A673 (cell line): ENCODE measurements around the gene LARP4B. TPM values are rescaled to one million over a fixed set of nuclear protein-coding genes. Genes with fewer than 3 reads are reported as not detected.

Source experiments
- BruUV-seq: library from RNA; stranded (reverse); fragments of 400-500 nt; replicated peaks from 2 replicates; lab custom pipeline; 2021; lab: Mats Ljungman, UMichigan
- CTCF ChIA-PET: fragments of 300-600 bp; sonication (Branson Sonifier 250); formaldehyde crosslinking; loops from one replicate; lab custom pipeline; 2022; ENCODE audit warnings: antibody characterized with exemption; lab: Charles Lee
- POLR2A ChIA-PET: fragments of 300-600 bp; sonication (Branson Sonifier 250); formaldehyde crosslinking; loops from one replicate; lab custom pipeline; 2022; ENCODE audit warnings: antibody characterized with exemption; ENCODE audit not compliant: low non-redundant PET; lab: Charles Lee
- DNase-seq: peaks from one replicate; pipeline ENCODE4 v3.0.0-alpha.2; 2015; ENCODE audit warnings: low spot score
- H3K27ac ChIP-seq: fragments of 200-600 bp; sonication (generic); 2 replicates; pipeline ENCODE4 v1.5.1; 2016; ENCODE audit warnings: mixed run types, low read depth, mild to moderate bottlenecking, mixed read lengths, antibody characterized with exemption, low read length; ENCODE audit not compliant: poor library complexity, severe bottlenecking
- H3K27me3 ChIP-seq: fragments of 200-600 bp; sonication (generic); replicated peaks from 2 replicates; pipeline ENCODE4 v1.6.1; 2017; ENCODE audit warnings: mixed run types, low read depth, mild to moderate bottlenecking, mixed read lengths, antibody characterized with exemption, low read length; ENCODE audit not compliant: insufficient read depth, poor library complexity
- H3K36me3 ChIP-seq: fragments of 200-600 bp; sonication (generic); 2 replicates; pipeline ENCODE4 v1.6.1; 2016; ENCODE audit warnings: mixed run types, mild to moderate bottlenecking, mixed read lengths, antibody characterized with exemption, low read length; ENCODE audit not compliant: insufficient read depth, poor library complexity, severe bottlenecking
- H3K4me1 ChIP-seq: fragments of 200-600 bp; sonication (generic); 2 replicates; pipeline ENCODE4 v1.6.1; 2017; ENCODE audit warnings: mixed run types, mild to moderate bottlenecking, mixed read lengths, antibody characterized with exemption, low read length; ENCODE audit not compliant: insufficient read depth, poor library complexity, severe bottlenecking
- H3K4me3 ChIP-seq: fragments of 200-600 bp; sonication (generic); 2 replicates; pipeline ENCODE4 v1.5.1; 2016; ENCODE audit warnings: low read depth, mixed run types, mild to moderate bottlenecking, mixed read lengths, low read length; ENCODE audit not compliant: poor library complexity, severe bottlenecking
- H3K9me3 ChIP-seq: fragments of 200-600 bp; sonication (generic); 2 replicates; pipeline ENCODE4 v1.6.1; 2016; ENCODE audit warnings: mixed run types, low read depth, mild to moderate bottlenecking, mixed read lengths, antibody characterized with exemption, low read length; ENCODE audit not compliant: poor library complexity, severe bottlenecking
- EZH2 ChIP-seq: fragments of 200-600 bp; sonication (generic); IDR thresholded peaks from 2 replicates; pipeline ENCODE4 v1.6.1; 2017; ENCODE audit warnings: borderline replicate concordance, low read depth, mild to moderate bottlenecking, mixed read lengths, antibody characterized with exemption, low read length; ENCODE audit not compliant: poor library complexity, severe bottlenecking
- intact Hi-C: fragments of 100-400 bp; cut with micrococcal nuclease; formaldehyde crosslinking; loops from one replicate; pipeline ENCODE4 v1.10.0; 2022; ENCODE audit not compliant: unreplicated experiment
- total RNA-seq: library from RNA; stranded (reverse); gene quantifications from 2 replicates; pipeline ENCODE4 v1.2.3, GENCODE V29; 2021
- TF ChIP-seq, protein P1 (sequence below): fragments of 300-800, 200-600 bp; sonication (generic); conservative IDR thresholded peaks from 2 replicates; pipeline ENCODE4 v1.5.1; 2017; ENCODE audit warnings: low read depth, mild to moderate bottlenecking, antibody characterized with exemption, low read length, moderate library complexity, mixed read lengths

LARP4B gene
- total RNA-seq, 1 experiment from 2014 or later, result 101 TPM

- Histone ChIP-seq H3K9me3 (no peaks in the 10 kb centered on the region), H3K4me1 (no peaks in the 10 kb centered on the region), H3K27ac (no peak overlapping the region), H3K27me3 (peaks cover 4% of the 10 kb centered on the region), H3K4me3 (no peak overlapping the region), H3K36me3 (no peaks in the 10 kb centered on the region)
- no peak for DNase-seq
- ChIA-PET POLR2A (interaction anchor here (0.5 kb wide), 1 partner anchor 1190 kb away, joined by 5 read pairs; no protein-coding TSS in a partner anchor), CTCF (no interaction called here)
- BruUV-seq, result no TSS peak
- TF ChIP-seq EZH2, result no peak
- TF ChIP-seq, protein P1, sequence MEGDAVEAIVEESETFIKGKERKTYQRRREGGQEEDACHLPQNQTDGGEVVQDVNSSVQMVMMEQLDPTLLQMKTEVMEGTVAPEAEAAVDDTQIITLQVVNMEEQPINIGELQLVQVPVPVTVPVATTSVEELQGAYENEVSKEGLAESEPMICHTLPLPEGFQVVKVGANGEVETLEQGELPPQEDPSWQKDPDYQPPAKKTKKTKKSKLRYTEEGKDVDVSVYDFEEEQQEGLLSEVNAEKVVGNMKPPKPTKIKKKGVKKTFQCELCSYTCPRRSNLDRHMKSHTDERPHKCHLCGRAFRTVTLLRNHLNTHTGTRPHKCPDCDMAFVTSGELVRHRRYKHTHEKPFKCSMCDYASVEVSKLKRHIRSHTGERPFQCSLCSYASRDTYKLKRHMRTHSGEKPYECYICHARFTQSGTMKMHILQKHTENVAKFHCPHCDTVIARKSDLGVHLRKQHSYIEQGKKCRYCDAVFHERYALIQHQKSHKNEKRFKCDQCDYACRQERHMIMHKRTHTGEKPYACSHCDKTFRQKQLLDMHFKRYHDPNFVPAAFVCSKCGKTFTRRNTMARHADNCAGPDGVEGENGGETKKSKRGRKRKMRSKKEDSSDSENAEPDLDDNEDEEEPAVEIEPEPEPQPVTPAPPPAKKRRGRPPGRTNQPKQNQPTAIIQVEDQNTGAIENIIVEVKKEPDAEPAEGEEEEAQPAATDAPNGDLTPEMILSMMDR, result no peak
- intact Hi-C loops, result no loop called here
Measured at GRCh38 chr10:955127-955819, 23.8 kb upstream of the LARP4B start.

DNA sequence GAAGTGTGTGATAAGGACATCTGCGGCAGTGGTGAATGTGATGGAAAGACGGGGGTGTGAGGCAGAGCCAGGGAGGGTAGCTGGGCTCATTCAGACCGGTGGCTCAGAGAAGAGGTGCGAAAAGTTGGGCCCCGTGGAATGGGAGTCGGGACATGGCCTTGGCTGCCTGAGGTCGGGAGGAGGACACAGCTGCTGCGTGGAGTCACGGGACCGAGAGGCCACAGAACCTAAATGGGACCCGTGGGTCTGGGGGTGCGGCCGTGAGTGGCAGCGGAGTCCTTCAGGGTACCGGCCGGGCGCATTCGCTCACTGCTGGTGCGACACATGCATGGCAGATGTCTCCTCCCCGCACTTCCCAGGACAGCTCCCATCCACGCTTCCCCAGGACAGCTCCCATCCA is 22.9 kb upstream of the LARP4B start:
- no peaks in the 10 kb centered on the region for H3K4me1 ChIP-seq
- no peak overlapping the region for H3K4me3 ChIP-seq
- H3K27me3 ChIP-seq, result no peaks in the 10 kb centered on the region
- no peak for DNase-seq
- intact Hi-C loops, result no loop called here
- TF ChIP-seq, protein P1, result no peak
- TF ChIP-seq EZH2, result no peak
- no peaks in the 10 kb centered on the region for H3K36me3 ChIP-seq
- H3K27ac ChIP-seq, result no peak overlapping the region
- ChIA-PET POLR2A (no interaction called here), CTCF (no interaction called here)
- no peaks in the 10 kb centered on the region for H3K9me3 ChIP-seq
- no TSS peak for BruUV-seq

DNA sequence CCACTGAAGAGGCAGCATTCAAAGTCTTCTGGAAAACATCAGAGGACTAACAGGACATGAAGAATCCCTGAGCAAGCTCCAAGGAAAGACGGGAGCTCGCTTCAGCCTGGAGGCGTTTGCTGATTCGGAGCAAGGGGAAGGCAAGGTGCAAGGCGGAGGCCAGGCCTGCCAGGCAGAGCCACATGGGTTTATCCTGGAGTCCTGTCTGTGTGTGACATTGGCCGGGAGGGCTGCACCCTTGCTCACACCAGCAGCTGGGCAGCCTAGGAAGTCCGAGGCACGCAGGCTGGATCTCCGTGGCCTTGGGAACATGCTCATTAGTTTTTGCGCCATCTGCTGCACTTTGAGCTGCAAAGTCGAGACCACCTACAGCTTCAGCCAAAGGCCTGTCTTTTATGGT is 22.3 kb upstream of the LARP4B start:
- no peaks in the 10 kb centered on the region for H3K4me1 ChIP-seq
- H3K36me3 ChIP-seq, result no peaks in the 10 kb centered on the region
- TF ChIP-seq, protein P1, result no peak
- no peak for TF ChIP-seq EZH2
- ChIA-PET POLR2A (no interaction called here), CTCF (no interaction called here)
- no TSS peak for BruUV-seq
- H3K27ac ChIP-seq, result no peak overlapping the region
- DNase-seq, result no peak
- no peak overlapping the region for H3K4me3 ChIP-seq
- intact Hi-C loops, result no loop called here
- no peaks in the 10 kb centered on the region for H3K27me3 ChIP-seq
- no peaks in the 10 kb centered on the region for H3K9me3 ChIP-seq
